Thyroid gland (tissue), 4 donors: ENCODE measurements around the gene LRRN1.

Source experiments
- CTCF ChIP-seq, 6 experiments: fragments of 200-600 bp in 3 of 6; fragments of 450-650 bp in 3 of 6; sonication (generic) in 3 of 6; IDR thresholded peaks; one replicate each; pipeline ENCODE4 v1.5.1; 2016 to 2019; ENCODE audit warnings: antibody characterized with exemption in 6 of 6, mild to moderate bottlenecking in 2 of 6, inconsistent platforms in 1 of 6, moderate library complexity in 1 of 6
- POLR2A ChIP-seq, 2 donors: fragments of 450-650 bp; IDR thresholded peaks; one replicate each; pipeline ENCODE4 v1.6.1; 2017; ENCODE audit warnings: antibody characterized with exemption in 2 of 2, mild to moderate bottlenecking in 2 of 2, moderate library complexity in 1 of 2

GRCh38 chr3:3862534-3862933, 63.3 kb downstream of the LRRN1 start:
- TF ChIP-seq CTCF (IDR thresholded peaks at IDR 0.05) (no peak), POLR2A (IDR thresholded peaks at IDR 0.05) (no peak)
